ENCODE results near the gene PRKACG. TPM values are rescaled to one million over a fixed set of nuclear protein-coding genes. Genes with fewer than 3 reads are reported as not detected.

Gene PRKACG
- total and polyA plus RNA-seq, 2 experiments from 2014 or later = not detected

DNA sequence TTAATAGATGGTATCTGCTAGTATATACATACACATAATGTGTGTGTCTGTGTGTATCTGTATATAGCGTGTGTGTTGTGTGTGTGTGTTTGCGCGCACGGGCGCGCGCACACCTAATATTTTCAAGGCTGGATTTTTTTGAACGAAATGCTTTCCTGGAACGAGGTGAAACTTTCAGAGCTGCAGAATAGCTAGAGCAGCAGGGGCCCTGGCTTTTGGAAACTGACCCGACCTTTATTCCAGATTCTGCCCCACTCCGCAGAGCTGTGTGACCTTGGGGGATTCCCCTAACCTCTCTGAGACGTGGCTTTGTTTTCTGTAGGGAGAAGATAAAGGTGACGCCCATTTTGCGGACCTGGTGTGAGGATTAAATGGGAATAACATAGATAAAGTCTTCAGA, 22.4 kb upstream of the PRKACG start (continued):
- TF ChIP-seq, protein P1, sequence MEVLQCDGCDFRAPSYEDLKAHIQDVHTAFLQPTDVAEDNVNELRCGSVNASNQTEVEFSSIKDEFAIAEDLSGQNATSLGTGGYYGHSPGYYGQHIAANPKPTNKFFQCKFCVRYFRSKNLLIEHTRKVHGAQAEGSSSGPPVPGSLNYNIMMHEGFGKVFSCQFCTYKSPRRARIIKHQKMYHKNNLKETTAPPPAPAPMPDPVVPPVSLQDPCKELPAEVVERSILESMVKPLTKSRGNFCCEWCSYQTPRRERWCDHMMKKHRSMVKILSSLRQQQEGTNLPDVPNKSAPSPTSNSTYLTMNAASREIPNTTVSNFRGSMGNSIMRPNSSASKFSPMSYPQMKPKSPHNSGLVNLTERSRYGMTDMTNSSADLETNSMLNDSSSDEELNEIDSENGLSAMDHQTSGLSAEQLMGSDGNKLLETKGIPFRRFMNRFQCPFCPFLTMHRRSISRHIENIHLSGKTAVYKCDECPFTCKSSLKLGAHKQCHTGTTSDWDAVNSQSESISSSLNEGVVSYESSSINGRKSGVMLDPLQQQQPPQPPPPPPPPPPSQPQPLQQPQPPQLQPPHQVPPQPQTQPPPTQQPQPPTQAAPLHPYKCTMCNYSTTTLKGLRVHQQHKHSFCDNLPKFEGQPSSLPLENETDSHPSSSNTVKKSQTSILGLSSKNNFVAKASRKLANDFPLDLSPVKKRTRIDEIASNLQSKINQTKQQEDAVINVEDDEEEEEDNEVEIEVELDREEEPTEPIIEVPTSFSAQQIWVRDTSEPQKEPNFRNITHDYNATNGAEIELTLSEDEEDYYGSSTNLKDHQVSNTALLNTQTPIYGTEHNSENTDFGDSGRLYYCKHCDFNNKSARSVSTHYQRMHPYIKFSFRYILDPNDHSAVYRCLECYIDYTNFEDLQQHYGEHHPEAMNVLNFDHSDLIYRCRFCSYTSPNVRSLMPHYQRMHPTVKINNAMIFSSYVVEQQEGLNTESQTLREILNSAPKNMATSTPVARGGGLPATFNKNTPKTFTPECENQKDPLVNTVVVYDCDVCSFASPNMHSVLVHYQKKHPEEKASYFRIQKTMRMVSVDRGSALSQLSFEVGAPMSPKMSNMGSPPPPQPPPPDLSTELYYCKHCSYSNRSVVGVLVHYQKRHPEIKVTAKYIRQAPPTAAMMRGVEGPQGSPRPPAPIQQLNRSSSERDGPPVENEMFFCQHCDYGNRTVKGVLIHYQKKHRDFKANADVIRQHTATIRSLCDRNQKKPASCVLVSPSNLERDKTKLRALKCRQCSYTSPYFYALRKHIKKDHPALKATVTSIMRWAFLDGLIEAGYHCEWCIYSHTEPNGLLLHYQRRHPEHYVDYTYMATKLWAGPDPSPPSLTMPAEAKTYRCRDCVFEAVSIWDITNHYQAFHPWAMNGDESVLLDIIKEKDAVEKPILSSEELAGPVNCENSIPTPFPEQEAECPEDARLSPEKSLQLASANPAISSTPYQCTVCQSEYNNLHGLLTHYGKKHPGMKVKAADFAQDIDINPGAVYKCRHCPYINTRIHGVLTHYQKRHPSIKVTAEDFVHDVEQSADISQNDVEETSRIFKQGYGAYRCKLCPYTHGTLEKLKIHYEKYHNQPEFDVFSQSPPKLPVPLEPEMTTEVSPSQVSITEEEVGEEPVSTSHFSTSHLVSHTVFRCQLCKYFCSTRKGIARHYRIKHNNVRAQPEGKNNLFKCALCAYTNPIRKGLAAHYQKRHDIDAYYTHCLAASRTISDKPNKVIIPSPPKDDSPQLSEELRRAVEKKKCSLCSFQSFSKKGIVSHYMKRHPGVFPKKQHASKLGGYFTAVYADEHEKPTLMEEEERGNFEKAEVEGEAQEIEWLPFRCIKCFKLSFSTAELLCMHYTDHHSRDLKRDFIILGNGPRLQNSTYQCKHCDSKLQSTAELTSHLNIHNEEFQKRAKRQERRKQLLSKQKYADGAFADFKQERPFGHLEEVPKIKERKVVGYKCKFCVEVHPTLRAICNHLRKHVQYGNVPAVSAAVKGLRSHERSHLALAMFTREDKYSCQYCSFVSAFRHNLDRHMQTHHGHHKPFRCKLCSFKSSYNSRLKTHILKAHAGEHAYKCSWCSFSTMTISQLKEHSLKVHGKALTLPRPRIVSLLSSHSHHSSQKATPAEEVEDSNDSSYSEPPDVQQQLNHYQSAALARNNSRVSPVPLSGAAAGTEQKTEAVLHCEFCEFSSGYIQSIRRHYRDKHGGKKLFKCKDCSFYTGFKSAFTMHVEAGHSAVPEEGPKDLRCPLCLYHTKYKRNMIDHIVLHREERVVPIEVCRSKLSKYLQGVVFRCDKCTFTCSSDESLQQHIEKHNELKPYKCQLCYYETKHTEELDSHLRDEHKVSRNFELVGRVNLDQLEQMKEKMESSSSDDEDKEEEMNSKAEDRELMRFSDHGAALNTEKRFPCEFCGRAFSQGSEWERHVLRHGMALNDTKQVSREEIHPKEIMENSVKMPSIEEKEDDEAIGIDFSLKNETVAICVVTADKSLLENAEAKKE (CRISPR knock-in tag; IDR thresholded peaks at IDR 0.05) = no peak
- no peak for TF ChIP-seq JUNB (IDR thresholded peaks at IDR 0.05; ENCODE audit: unreplicated experiment)

DNA sequence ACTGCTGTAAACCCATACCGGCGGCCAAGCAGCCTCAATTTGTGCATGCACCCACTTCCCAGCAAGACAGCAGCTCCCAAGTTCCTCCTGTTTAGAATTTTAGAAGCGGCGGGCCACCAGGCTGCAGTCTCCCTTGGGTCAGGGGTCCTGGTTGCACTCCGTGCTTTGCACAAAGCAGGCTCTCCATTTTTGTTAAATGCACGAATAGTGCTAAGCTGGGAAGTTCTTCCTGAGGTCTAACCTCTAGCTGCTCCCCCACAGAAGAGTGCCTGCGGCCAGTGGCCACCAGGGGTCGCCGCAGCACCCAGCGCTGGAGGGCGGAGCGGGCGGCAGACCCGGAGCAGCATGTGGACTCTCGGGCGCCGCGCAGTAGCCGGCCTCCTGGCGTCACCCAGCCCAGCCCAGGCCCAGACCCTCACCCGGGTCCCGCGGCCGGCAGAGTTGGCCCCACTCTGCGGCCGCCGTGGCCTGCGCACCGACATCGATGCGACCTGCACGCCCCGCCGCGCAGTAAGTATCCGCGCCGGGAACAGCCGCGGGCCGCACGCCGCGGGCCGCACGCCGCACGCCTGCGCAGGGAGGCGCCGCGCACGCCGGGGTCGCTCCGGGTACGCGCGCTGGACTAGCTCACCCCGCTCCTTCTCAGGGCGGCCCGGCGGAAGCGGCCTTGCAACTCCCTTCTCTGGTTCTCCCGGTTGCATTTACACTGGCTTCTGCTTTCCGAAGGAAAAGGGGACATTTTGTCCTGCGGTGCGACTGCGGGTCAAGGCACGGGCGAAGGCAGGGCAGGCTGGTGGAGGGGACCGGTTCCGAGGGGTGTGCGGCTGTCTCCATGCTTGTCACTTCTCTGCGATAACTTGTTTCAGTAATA, 21.8 kb upstream of the PRKACG start, which contains the start of gene FXN:
TSS of gene FXN (plus strand) at position 315 of the 871 bp plus-strand sequence. CDS start at position 346, 31 bp downstream.
- Histone ChIP-seq H3K79me2 (replicated peaks; ENCODE audit: insufficient read depth) (peaks cover 47% of the 10 kb centered on the region), H3K27ac (ENCODE audit: low read depth) (peak within 1 kb of the TSS; percentile 72; the same call in 1 of the 2 replicates), H3K4me3 (peak within 1 kb of the TSS; percentile 96), H2AFZ (peak within 1 kb of the TSS; percentile 95; the same call in 1 of the 2 replicates), H3K27me3 (ENCODE audit: insufficient read depth) (no peaks in the 10 kb centered on the region), H3K4me2 (peak within 1 kb of the TSS; percentile 98), H3K36me3 (ENCODE audit: insufficient read depth) (no peaks in the 10 kb centered on the region), H3K4me1 (ENCODE audit: insufficient read depth) (peaks cover 8% of the 10 kb centered on the region), H4K20me1 (replicated peaks; ENCODE audit: insufficient read depth) (no peaks in the 10 kb centered on the region), H3F3A (replicated peaks; ENCODE audit: low read depth) (peaks cover 8% of the 10 kb centered on the region; the same call in 1 of the 2 replicates), H3K9me2 (ENCODE audit: insufficient read depth) (no peaks in the 10 kb centered on the region)
- Mint-ChIP-seq H3K27me3 (ENCODE audit: insufficient read depth, low read depth, poor library complexity) (peaks cover 7% of the 10 kb centered on the region), H3K4me3 (peak within 1 kb of the TSS; percentile 97), H3K27ac (peak within 1 kb of the TSS; percentile 80; the same call in 1 of the 2 replicates), H3K4me1 (peaks cover 10% of the 10 kb centered on the region), H3K9me3 (no peaks in the 10 kb centered on the region), H3K36me3 (ENCODE audit: low read depth) (peaks cover 8% of the 10 kb centered on the region; the same call in 2 of the 3 replicates)
- ATAC-seq (peak; percentile 93), DNase-seq (ENCODE audit: low spot score) (peak; percentile 83)
- TF ChIP-seq ZNF114 (CRISPR knock-in tag; IDR thresholded peaks at IDR 0.05) (no peak), NANOG (IDR thresholded peaks at IDR 0.05; ENCODE audit: borderline replicate concordance) (no peak), CREB1 (CRISPR knock-in tag; IDR thresholded peaks at IDR 0.05; ENCODE audit: low read depth) (peak; percentile 54; the same call in 1 of the 2 replicates), ZNF331 (CRISPR knock-in tag; IDR thresholded peaks at IDR 0.05; ENCODE audit: low read depth) (no peak), EZH2 (IDR thresholded peaks at IDR 0.05; ENCODE audit: low read depth, unreplicated experiment) (no peak), STAT1 (IDR thresholded peaks at IDR 0.05; ENCODE audit: unreplicated experiment) (no peak)
- TF ChIP-seq, protein P2, sequence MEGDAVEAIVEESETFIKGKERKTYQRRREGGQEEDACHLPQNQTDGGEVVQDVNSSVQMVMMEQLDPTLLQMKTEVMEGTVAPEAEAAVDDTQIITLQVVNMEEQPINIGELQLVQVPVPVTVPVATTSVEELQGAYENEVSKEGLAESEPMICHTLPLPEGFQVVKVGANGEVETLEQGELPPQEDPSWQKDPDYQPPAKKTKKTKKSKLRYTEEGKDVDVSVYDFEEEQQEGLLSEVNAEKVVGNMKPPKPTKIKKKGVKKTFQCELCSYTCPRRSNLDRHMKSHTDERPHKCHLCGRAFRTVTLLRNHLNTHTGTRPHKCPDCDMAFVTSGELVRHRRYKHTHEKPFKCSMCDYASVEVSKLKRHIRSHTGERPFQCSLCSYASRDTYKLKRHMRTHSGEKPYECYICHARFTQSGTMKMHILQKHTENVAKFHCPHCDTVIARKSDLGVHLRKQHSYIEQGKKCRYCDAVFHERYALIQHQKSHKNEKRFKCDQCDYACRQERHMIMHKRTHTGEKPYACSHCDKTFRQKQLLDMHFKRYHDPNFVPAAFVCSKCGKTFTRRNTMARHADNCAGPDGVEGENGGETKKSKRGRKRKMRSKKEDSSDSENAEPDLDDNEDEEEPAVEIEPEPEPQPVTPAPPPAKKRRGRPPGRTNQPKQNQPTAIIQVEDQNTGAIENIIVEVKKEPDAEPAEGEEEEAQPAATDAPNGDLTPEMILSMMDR (conservative IDR thresholded peaks at IDR 0.05; ENCODE audit: low read depth in 2 of 2) = peak; percentile 89 to 97
- TF ChIP-seq, protein P3, sequence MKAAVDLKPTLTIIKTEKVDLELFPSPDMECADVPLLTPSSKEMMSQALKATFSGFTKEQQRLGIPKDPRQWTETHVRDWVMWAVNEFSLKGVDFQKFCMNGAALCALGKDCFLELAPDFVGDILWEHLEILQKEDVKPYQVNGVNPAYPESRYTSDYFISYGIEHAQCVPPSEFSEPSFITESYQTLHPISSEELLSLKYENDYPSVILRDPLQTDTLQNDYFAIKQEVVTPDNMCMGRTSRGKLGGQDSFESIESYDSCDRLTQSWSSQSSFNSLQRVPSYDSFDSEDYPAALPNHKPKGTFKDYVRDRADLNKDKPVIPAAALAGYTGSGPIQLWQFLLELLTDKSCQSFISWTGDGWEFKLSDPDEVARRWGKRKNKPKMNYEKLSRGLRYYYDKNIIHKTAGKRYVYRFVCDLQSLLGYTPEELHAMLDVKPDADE (IDR thresholded peaks at IDR 0.05) = no peak
- TF ChIP-seq, protein P4, sequence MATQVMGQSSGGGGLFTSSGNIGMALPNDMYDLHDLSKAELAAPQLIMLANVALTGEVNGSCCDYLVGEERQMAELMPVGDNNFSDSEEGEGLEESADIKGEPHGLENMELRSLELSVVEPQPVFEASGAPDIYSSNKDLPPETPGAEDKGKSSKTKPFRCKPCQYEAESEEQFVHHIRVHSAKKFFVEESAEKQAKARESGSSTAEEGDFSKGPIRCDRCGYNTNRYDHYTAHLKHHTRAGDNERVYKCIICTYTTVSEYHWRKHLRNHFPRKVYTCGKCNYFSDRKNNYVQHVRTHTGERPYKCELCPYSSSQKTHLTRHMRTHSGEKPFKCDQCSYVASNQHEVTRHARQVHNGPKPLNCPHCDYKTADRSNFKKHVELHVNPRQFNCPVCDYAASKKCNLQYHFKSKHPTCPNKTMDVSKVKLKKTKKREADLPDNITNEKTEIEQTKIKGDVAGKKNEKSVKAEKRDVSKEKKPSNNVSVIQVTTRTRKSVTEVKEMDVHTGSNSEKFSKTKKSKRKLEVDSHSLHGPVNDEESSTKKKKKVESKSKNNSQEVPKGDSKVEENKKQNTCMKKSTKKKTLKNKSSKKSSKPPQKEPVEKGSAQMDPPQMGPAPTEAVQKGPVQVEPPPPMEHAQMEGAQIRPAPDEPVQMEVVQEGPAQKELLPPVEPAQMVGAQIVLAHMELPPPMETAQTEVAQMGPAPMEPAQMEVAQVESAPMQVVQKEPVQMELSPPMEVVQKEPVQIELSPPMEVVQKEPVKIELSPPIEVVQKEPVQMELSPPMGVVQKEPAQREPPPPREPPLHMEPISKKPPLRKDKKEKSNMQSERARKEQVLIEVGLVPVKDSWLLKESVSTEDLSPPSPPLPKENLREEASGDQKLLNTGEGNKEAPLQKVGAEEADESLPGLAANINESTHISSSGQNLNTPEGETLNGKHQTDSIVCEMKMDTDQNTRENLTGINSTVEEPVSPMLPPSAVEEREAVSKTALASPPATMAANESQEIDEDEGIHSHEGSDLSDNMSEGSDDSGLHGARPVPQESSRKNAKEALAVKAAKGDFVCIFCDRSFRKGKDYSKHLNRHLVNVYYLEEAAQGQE (IDR thresholded peaks at IDR 0.05; ENCODE audit: unreplicated experiment) = no peak
